Cortex of kidney (tissue), 1 donor: ENCODE data around the gene PRKCH.
"Not testable (repeated sequence)": the region's sequence is repeated elsewhere in the genome, so short reads cannot be mapped to it uniquely, and the experiment has no call there.

Experiments
- DNase-seq: peaks from one replicate; lab custom pipeline; 2025; lab: John Stamatoyannopoulos, UW

The PRKCH gene

GRCh38 chr14:61308198-61308597 is 13.2 kb upstream of the PRKCH start:
- DNase-seq: no peak

DNA sequence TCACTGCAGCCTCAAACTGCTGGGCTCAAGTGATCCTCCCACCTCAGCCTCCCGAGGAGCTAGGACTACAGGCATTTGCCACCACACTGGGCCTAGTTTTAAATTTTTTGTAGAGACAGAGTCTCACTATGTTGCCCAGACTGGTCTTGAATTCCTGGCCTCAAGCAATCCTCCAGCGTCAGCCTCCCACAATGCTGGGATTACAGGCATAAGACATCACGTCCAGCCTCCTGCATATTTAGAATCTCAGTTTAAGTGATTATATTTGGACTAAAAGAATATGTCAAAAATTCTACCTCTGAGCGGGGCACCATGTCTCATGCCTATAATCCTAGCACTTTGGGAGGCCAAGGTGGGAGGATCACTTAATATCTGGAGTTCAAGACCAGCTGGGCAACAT is 12.7 kb upstream of the PRKCH start:
- not testable (repeated sequence) for DNase-seq

DNA sequence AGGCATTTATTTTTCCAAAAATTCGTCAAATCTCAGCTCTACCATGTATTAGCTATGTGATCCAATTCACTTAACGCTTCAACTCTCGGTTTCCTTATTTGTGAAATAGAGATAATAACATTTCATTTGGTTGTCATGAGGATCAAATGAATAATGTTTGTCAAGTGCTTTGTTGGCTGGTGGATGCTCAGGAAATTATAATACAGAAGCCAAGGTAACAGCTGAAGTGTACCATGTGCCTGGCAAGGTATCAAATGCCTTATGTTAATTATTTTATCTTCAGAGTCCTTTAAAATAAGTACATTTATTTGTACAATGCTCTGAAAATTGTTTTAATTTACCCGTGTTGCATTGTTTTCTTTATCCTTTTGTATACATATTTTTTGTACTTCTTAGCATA is 6.1 kb upstream of the PRKCH start:
- no peak for DNase-seq

- no peak for DNase-seq
Observed at GRCh38 chr14:61319086-61319485, 2.3 kb upstream of the PRKCH start.

DNA sequence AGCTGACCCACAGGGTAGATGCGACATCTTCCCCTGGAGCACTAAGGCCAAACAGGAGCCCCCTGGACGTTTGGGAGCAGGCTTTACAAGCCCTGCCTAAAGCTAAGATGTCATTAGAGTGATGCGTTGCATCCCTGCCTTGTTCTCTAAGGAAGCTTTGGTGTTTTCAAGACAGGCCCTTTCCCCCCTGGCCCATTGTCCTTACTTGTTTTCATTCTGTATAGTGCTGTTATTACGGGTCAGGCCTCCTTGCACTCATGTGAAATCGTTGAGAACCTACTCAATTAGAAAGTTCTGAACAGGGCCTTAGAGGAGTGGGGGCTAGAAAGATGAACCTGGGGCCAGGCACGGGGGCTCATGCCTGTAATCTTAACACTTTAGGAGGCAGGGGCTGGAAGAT is 1.7 kb upstream of the PRKCH start:
- no peak for DNase-seq

- not testable (repeated sequence) for DNase-seq
Observed at GRCh38 chr14:61320170-61320569, 1.2 kb upstream of the PRKCH start.

DNA sequence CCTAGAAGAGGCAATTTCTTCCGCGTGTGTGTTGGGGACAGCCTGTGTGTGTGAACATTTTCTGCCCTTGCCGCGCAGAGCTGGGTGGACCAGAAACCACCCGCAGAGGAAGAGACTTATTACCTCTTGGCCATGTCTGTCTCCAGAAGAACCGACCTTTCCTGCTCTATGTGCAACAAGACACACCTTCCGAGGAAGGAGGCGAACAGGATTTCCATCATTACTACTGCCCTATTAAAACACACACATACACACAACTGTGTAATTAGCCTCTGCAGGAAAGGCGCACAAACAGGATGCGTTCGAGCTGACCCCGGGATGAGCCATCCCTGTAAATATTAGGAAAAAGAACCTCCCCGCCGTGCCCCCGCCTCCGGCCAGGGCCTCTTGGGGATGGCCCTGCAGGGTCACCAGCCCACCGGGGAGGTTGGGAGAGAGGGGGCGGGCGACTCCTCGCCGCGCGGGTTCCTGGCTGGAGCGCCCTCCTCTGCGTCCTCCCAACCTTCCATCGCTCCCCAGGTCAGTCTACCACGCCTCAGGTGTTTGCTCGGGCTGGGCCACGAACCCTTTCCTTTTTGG is 484 bp upstream of the PRKCH start:
- no peak for DNase-seq

DNA sequence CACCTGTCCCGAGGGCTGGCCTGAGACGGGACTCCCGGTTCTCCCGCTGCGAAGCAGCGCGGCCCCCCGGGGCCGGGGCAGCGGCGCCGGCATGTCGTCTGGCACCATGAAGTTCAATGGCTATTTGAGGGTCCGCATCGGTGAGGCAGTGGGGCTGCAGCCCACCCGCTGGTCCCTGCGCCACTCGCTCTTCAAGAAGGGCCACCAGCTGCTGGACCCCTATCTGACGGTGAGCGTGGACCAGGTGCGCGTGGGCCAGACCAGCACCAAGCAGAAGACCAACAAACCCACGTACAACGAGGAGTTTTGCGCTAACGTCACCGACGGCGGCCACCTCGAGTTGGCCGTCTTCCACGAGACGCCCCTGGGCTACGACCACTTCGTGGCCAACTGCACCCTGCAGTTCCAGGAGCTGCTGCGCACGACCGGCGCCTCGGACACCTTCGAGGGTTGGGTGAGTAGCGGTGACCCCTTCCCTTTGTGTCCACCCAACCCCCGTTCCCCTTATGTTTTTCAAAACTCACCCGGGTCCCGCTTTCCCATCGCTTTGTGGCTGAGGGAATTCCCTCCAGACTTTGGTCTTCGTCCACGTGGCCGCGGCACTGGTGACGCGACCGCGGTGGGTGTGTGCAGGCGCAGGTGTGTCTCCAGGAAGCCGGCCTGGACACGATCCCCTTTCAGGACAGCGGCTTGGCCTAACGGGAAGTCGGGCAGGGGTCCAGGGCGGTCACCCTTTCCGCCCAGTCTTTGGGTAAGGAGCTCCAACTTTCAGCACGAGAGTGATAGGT is 826 bp downstream of the PRKCH start:
- DNase-seq: no peak

GRCh38 chr14:61322799-61323290 is 1.5 kb downstream of the PRKCH start:
- DNase-seq: no peak

GRCh38 chr14:61323970-61324369 is 2.6 kb downstream of the PRKCH start:
- no peak for DNase-seq

- DNase-seq: no peak
Observed at GRCh38 chr14:61325166-61325565, 3.8 kb downstream of the PRKCH start.

DNA sequence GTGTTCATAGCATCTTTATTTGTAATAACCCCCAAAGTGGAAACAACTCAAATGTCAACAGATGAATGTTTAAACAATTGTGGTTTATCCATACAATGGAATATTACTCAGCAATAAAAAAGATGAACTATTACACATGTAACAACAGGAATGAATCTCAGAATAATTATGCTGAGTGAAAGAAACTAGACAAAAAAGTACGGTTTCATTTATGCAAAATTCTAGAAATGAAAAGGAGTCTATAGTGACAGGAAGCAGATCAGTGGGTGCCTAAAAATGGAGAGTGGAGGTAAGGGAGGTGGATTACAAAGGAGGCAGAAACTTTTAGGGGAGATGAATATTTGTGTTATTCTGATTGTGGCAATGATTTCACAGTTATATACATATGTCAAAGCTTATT is 4.8 kb downstream of the PRKCH start:
- no peak for DNase-seq

- DNase-seq: no peak
Observed at GRCh38 chr14:61326847-61327246, 5.5 kb downstream of the PRKCH start.

DNA sequence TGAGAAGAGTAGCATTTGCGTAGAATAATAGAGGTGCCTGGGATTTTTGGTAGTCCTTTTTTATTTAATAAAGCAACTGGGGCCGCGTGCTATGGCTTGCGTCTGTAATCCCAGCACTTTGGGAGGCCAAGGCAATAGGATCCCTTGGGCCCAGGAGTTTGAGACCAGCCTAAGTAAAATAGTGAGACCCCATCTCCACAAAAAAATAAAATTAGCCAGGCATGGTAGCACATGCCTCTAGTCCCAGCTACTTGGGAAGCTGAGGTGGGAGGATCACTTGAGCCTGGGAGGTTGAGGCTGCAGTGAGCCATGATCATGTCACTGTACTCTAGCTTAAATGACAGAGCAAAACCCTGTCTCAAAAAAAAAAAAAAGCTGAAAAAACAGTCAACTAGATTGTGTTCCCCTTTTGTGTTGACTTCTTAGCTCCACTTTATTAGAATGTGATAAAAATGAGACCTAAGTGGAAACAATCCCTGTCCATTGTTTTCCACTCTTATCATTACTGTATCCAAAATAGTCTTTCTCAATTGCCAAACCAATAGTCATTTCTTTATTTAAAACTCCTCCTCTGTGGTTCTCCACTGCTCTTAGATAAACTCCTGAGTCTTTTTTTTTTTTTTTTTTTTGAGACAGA is 7.4 kb downstream of the PRKCH start:
- DNase-seq: no peak

DNA sequence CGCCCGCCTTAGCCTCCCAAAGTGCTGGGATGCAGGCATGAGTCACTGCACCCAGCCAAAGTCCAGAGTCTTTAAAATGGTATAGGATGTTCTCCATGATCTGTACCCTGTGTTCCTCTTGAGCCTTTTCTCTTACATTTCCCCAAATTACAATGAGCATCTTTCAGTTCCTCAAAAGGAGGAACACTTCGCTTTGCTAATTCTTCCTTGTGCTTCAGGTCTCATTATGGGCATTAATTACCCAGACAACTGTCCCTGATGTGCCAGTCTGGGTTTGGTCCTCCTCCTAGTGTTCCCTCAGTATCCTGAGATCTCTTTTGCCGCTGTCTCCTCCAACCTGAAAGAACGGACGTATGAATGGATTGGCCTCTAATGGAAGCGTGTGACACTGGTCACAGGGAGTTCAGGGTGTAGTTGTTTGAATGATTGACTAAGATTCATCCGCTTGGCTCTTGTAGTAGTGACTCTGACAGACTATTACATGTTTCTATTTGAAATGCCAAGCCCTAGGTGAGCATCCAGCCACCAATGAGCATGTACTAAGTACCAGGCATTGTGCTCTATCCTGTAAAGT is 8.2 kb downstream of the PRKCH start:
- DNase-seq: no peak

GRCh38 chr14:61330511-61330910 is 9.1 kb downstream of the PRKCH start:
- no peak for DNase-seq

GRCh38 chr14:61331992-61332657 is 10.7 kb downstream of the PRKCH start:
- DNase-seq: no peak

GRCh38 chr14:61332658-61333029 is 11.3 kb downstream of the PRKCH start:
- DNase-seq: no peak

DNA sequence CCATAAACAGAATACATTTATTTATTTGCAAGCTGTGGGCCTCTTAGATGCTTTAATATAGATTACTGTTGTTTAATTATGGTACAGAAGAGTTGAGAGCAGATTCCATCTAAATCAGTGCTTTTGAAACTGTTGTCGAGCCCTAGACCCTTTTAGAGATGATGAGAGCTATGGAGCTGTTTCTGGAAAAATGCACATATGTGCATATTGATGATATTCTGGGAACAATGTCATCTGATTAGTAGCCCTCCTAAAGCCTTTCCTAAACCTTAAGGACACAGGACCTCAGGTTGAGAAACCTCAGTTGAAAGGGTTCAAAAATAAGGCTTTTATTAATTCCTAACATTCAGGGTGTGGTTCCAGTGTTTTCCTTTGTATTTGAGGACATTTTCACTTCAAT is 11.7 kb downstream of the PRKCH start:
- DNase-seq: no peak

- no peak for DNase-seq
Observed at GRCh38 chr14:61334197-61334701, 12.9 kb downstream of the PRKCH start.

GRCh38 chr14:61335049-61335448 is 13.7 kb downstream of the PRKCH start:
- DNase-seq: no peak

- no peak for DNase-seq
Observed at GRCh38 chr14:61335671-61336275, 14.4 kb downstream of the PRKCH start.
